PC-3 (cell line): ENCODE data around the gene BAG5.

Source experiments
- EZH2 ChIP-seq: fragments of 300-600 bp; sonication (generic); IDR thresholded peaks from one replicate; pipeline ENCODE4 v1.6.1; 2017; ENCODE audit warnings: antibody characterized with exemption, mild to moderate bottlenecking, low read length; ENCODE audit not compliant: unreplicated experiment
- EZH2phosphoT487 ChIP-seq: fragments of 300-600 bp; sonication (generic); IDR thresholded peaks from 2 replicates; pipeline ENCODE4 v1.6.1; 2018; ENCODE audit warnings: mild to moderate bottlenecking, antibody characterized with exemption, low read length, borderline replicate concordance
- TF ChIP-seq, protein P1 (sequence below): fragments of 300-600 bp; sonication (generic); conservative IDR thresholded peaks from 2 replicates; pipeline ENCODE4 v1.5.1; 2017; ENCODE audit warnings: antibody characterized with exemption, low read depth, mild to moderate bottlenecking, low read length

DNA sequence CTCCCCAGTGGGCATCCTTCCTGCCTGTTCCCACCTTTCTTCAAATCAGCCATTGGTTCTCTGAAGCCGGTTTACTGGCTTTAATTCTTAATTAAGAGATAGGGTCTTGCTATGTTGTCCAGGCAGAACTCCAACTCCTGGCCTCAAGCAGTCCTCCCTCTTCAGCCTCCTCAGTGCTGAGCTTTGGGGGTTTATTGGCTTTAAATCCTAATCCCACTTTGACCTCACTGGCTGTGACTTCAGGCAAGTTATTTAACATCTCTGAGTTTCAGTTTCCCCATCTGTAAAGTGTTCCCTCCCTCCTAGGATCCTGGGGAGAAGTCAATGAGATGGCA, 35.6 kb downstream of the BAG5 start:
- TF ChIP-seq, protein P1, sequence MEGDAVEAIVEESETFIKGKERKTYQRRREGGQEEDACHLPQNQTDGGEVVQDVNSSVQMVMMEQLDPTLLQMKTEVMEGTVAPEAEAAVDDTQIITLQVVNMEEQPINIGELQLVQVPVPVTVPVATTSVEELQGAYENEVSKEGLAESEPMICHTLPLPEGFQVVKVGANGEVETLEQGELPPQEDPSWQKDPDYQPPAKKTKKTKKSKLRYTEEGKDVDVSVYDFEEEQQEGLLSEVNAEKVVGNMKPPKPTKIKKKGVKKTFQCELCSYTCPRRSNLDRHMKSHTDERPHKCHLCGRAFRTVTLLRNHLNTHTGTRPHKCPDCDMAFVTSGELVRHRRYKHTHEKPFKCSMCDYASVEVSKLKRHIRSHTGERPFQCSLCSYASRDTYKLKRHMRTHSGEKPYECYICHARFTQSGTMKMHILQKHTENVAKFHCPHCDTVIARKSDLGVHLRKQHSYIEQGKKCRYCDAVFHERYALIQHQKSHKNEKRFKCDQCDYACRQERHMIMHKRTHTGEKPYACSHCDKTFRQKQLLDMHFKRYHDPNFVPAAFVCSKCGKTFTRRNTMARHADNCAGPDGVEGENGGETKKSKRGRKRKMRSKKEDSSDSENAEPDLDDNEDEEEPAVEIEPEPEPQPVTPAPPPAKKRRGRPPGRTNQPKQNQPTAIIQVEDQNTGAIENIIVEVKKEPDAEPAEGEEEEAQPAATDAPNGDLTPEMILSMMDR: no peak
- TF ChIP-seq EZH2phosphoT487 (no peak), EZH2 (no peak)
